IMR-90 (cell line): Measurements from ENCODE around the gene FLT3. TPM values are rescaled to one million over a fixed set of nuclear protein-coding genes. Genes with fewer than 3 reads are reported as not detected.

ENCODE experiments used
- ATAC-seq: fragments of 200-7000 bp; cut with Tn5 transposase; 2 replicates; pipeline ENCODE4 v1.9.1; 2020; ENCODE audit warnings: low read depth, mild to moderate bottlenecking, moderate library complexity
- BruUV-seq: library from RNA; stranded (reverse); fragments of 400-500 nt; replicated peaks from 2 replicates; lab custom pipeline; 2021; lab: Mats Ljungman, UMichigan
- CTCF ChIA-PET: fragments of 300-600 bp; formaldehyde crosslinking; extraction: SDS; loops from one replicate; lab custom pipeline; 2021; ENCODE audit warnings: antibody characterized with exemption; lab: Yijun Ruan, JAX
- POLR2A ChIA-PET: fragments of 300-600 bp; sonication (Branson Sonifier 250); formaldehyde crosslinking; loops from one replicate; lab custom pipeline; 2022; ENCODE audit warnings: antibody characterized with exemption; ENCODE audit not compliant: unreplicated experiment; lab: Charles Lee
- DNase-seq: peaks from one replicate; pipeline ENCODE4 v3.0.0; 2013
- H2AFZ ChIP-seq: replicated peaks from 2 replicates; pipeline ENCODE3; 2013; ENCODE audit warnings: low read length, mild to moderate bottlenecking; ENCODE audit not compliant: poor library complexity
- H2AK5ac ChIP-seq: 2 replicates; pipeline ENCODE4 v1.6.1; 2013; ENCODE audit warnings: low read depth, low read length, inconsistent platforms
- H2AK9ac ChIP-seq: replicated peaks from 2 replicates; pipeline ENCODE3; 2013; ENCODE audit warnings: mild to moderate bottlenecking, low read depth, low read length, moderate library complexity; ENCODE audit not compliant: poor library complexity
- H2BK120ac ChIP-seq: 2 replicates; pipeline ENCODE4 v1.6.1; 2013; ENCODE audit warnings: low read depth, low read length, inconsistent platforms
- H2BK15ac ChIP-seq: 3 replicates; pipeline ENCODE4 v1.6.1; 2013; ENCODE audit warnings: low read depth, low read length, inconsistent platforms
- H2BK20ac ChIP-seq: 2 replicates; pipeline ENCODE4 v1.6.1; 2013; ENCODE audit warnings: low read depth, mild to moderate bottlenecking, inconsistent platforms, low read length, moderate library complexity
- H2BK5ac ChIP-seq: 2 replicates; pipeline ENCODE4 v1.6.1; 2013; ENCODE audit warnings: mild to moderate bottlenecking, low read depth, low read length, inconsistent platforms; ENCODE audit not compliant: poor library complexity, severe bottlenecking
- H3K14ac ChIP-seq: replicated peaks from 2 replicates; pipeline ENCODE4 v1.6.1; 2013; ENCODE audit warnings: low read depth, low read length, inconsistent platforms
- H3K18ac ChIP-seq: 2 replicates; pipeline ENCODE4 v1.6.1; 2013; ENCODE audit warnings: low read depth, low read length, control low read depth
- H3K23ac ChIP-seq: 2 replicates; pipeline ENCODE4 v1.6.1; 2013; ENCODE audit warnings: low read depth, low read length, inconsistent platforms
- H3K27ac ChIP-seq: 2 replicates; pipeline ENCODE4 v1.5.1; 2013; ENCODE audit warnings: mild to moderate bottlenecking, control low read depth, low read length; ENCODE audit not compliant: insufficient read depth
- H3K27me3 ChIP-seq: 2 replicates; pipeline ENCODE4 v1.6.1; 2013; ENCODE audit warnings: low read length; ENCODE audit not compliant: control insufficient read depth, insufficient read depth
- H3K36me3 ChIP-seq: 2 replicates; pipeline ENCODE4 v1.6.1; 2013; ENCODE audit warnings: low read length, mixed read lengths; ENCODE audit not compliant: control insufficient read depth, insufficient read depth
- H3K4ac ChIP-seq: 2 replicates; pipeline ENCODE4 v1.6.1; 2013; ENCODE audit warnings: low read depth, low read length, inconsistent platforms
- H3K4me1 ChIP-seq: 2 replicates; pipeline ENCODE4 v1.6.1; 2013; ENCODE audit warnings: low read length, mixed read lengths; ENCODE audit not compliant: control insufficient read depth, insufficient read depth
- H3K4me2 ChIP-seq: 2 replicates; pipeline ENCODE4 v1.6.1; 2013; ENCODE audit warnings: low read depth, mild to moderate bottlenecking, control low read depth, low read length, moderate library complexity
- H3K4me3 ChIP-seq: 2 replicates; pipeline ENCODE4 v1.5.1; 2013; ENCODE audit warnings: low read depth, mild to moderate bottlenecking, control low read depth, low read length, moderate library complexity; ENCODE audit not compliant: insufficient read depth
- H3K56ac ChIP-seq: 2 replicates; pipeline ENCODE4 v1.6.1; 2013; ENCODE audit warnings: low read length, inconsistent platforms; ENCODE audit not compliant: insufficient read depth; ENCODE audit errors: extremely low read depth
- H3K79me1 ChIP-seq, 2 experiments: 2 replicates each; pipeline ENCODE4 v1.6.1; 2013; ENCODE audit warnings: low read length in 2 of 2, inconsistent platforms in 1 of 2, low read depth in 1 of 2
- H3K9ac ChIP-seq: 2 replicates; pipeline ENCODE4 v1.6.1; 2013; ENCODE audit warnings: low read depth, low read length, control low read depth
- H3K9me1 ChIP-seq: 2 replicates; pipeline ENCODE4 v1.6.1; 2013; ENCODE audit warnings: low read length, inconsistent platforms; ENCODE audit not compliant: insufficient read depth
- H3K9me3 ChIP-seq: 2 replicates; pipeline ENCODE4 v1.6.1; 2013; ENCODE audit warnings: low read length; ENCODE audit not compliant: control insufficient read depth, insufficient read depth
- H4K20me1 ChIP-seq: 2 replicates; pipeline ENCODE4 v1.6.1; 2013; ENCODE audit warnings: low read length, inconsistent platforms; ENCODE audit not compliant: insufficient read depth
- H4K5ac ChIP-seq: 2 replicates; pipeline ENCODE4 v1.6.1; 2013; ENCODE audit warnings: mild to moderate bottlenecking, low read depth, low read length, control low read depth
- H4K8ac ChIP-seq, 2 experiments: 2 replicates each; pipeline ENCODE4 v1.6.1; 2013; ENCODE audit warnings: low read depth in 2 of 2, low read length in 2 of 2, control low read depth in 1 of 2, inconsistent platforms in 1 of 2
- H4K91ac ChIP-seq: 2 replicates; pipeline ENCODE4 v1.6.1; 2013; ENCODE audit warnings: low read depth, low read length, inconsistent platforms; ENCODE audit not compliant: insufficient read depth
- CTCF ChIP-seq: conservative IDR thresholded peaks from 2 replicates; pipeline ENCODE4 v1.5.1; 2012; ENCODE audit warnings: mild to moderate bottlenecking, low read depth, low read length, improper control_type of control experiment
- FOS ChIP-seq: fragments of 150-350 bp; IDR thresholded peaks from 2 replicates; pipeline ENCODE4 v1.6.1; 2016; ENCODE audit warnings: low read depth, low read length
- RFX5 ChIP-seq: IDR thresholded peaks from 2 replicates; pipeline ENCODE4 v1.8.0; 2012; ENCODE audit warnings: low read depth, mild to moderate bottlenecking, low read length, moderate library complexity
- WGBS, 2 experiments: methylation state at CpG; one replicate each; pipeline versions ENCODE4 v1.1.5 to v1.1.7; 2013; ENCODE audit warnings: missing lambda C conversion rate in 2 of 2; ENCODE audit not compliant: insufficient read length in 1 of 2; ENCODE audit errors: extremely low coverage in 2 of 2; 5-methylcytosine and 5-hydroxymethylcytosine counted together
- dilution Hi-C: fragments of 300-500 bp; cut with HindIII; formaldehyde crosslinking; loops from one replicate; pipeline ENCODE4 v1.14.3; 2018; ENCODE audit warnings: low sequenced_read_pairs; ENCODE audit not compliant: unreplicated experiment
- in situ Hi-C: fragments of 300-500 bp; cut with MboI; formaldehyde crosslinking; loops from 3 replicates; pipeline ENCODE4 v1.14.3; 2019; ENCODE audit warnings: low sequenced_read_pairs, inconsistent platforms, mixed read lengths
- intact Hi-C: fragments of 100-400 bp; cut with micrococcal nuclease; formaldehyde crosslinking; loops from 2 replicates; pipeline ENCODE4 v1.10.0; 2022
- polyA plus RNA-seq, 3 experiments: library from polyadenylated mRNA; depleted of rRNA; stranded (reverse); fragments of >200 nt; gene quantifications; 2 replicates each; pipeline ENCODE4 v1.2.3, GENCODE V29; 2012; ENCODE audit warnings: low replicate concordance in 1 of 3
- total RNA-seq: library from RNA; depleted of rRNA; stranded (reverse); fragments of >200 nt; gene quantifications from 2 replicates; pipeline ENCODE4 v1.2.3, GENCODE V29; 2012

Gene FLT3
- total and polyA plus RNA-seq, 2 of the 4 experiments (the other 2 are of a cell fraction), result not detected

- Histone ChIP-seq H2BK5ac (no peak overlapping the region), H2AK5ac (0 out of 2 replicates have a peak overlapping the region, but pooled peaks have one; percentile 3), H2BK120ac (peak overlapping the region; percentile 30; the same call in 1 of the 2 replicates), H3K36me3 (no peaks in the 10 kb centered on the region), H3K18ac (no peak overlapping the region; the same call in 1 of the 2 replicates), H3K9me1 (0 out of 2 replicates have a peak, but pooled peaks cover 3% of the 10 kb centered on the region), H3K9me3 (no peaks in the 10 kb centered on the region), H2AFZ (no peak overlapping the region), H3K79me1 (no peaks in the 10 kb centered on the region), H3K4me1 (peaks cover 7% of the 10 kb centered on the region), H3K14ac (no peak overlapping the region), H2AK9ac (no peak overlapping the region), H3K56ac (no peak overlapping the region), H4K8ac (no peak overlapping the region), H3K9ac (no peak overlapping the region), H2BK20ac (peak overlapping the region; percentile 44), H2BK15ac (peak overlapping the region; percentile 57; the same call in 1 of the 3 replicates), H3K27me3 (no peaks in the 10 kb centered on the region), H3K27ac (no peak overlapping the region), H3K4me2 (no peak overlapping the region; the same call in 1 of the 2 replicates), H3K23ac (no peak overlapping the region), H3K4me3 (no peak overlapping the region), H3K4ac (no peak overlapping the region), H4K20me1 (no peaks in the 10 kb centered on the region), H4K91ac (no peak overlapping the region; the same call in 1 of the 2 replicates), H4K5ac (no peak overlapping the region)
- WGBS, 2 experiments, result no CpG with 5 or more reads among the region's 5 CpGs
- no peak for DNase-seq
- dilution Hi-C loops (no loop called here), intact Hi-C loops (loop anchor here (10.0 kb wide), 1 partner anchor 606 kb away; the partner anchor contains the start of gene POMP), in situ Hi-C loops (no loop called here)
- POLR2A ChIA-PET, result no interaction called here
- BruUV-seq, result no TSS peak
- ATAC-seq, result no peak
- CTCF ChIA-PET, result no interaction called here
- no peak for TF ChIP-seq RFX5
- TF ChIP-seq CTCF, result no peak
- TF ChIP-seq FOS, result no peak
These were observed 51.2 kb downstream of the FLT3 start for GRCh38 chr13:28049215-28049614.
